HepG2 (cell line): ENCODE measurements around the gene BCAS3. TPM values are rescaled to one million over a fixed set of nuclear protein-coding genes. Genes with fewer than 3 reads are reported as not detected.

Source experiments
- ELF3 ChIP-seq: IDR thresholded peaks from 2 replicates; pipeline ENCODE4 v1.6.1; 2016; ENCODE audit warnings: missing genetic modification reagents, missing compliant biosample characterization
- KAT8 ChIP-seq: IDR thresholded peaks from 2 replicates; pipeline ENCODE4 v1.6.1; 2016; ENCODE audit warnings: missing genetic modification reagents, missing compliant biosample characterization
- TBX3 ChIP-seq: fragments of 450-650 bp; IDR thresholded peaks from 2 replicates; pipeline ENCODE4 v1.6.1; 2017; ENCODE audit warnings: antibody characterized with exemption, mild to moderate bottlenecking, inconsistent platforms, borderline replicate concordance
- YEATS2 ChIP-seq: sonication (generic); formaldehyde crosslinking; IDR thresholded peaks from 2 replicates; pipeline ENCODE4 v1.4.0; 2020; ENCODE audit warnings: missing genetic modification reagents, borderline replicate concordance
- ZNF17 ChIP-seq: sonication (generic); formaldehyde crosslinking; IDR thresholded peaks from 2 replicates; pipeline ENCODE4 v1.5.0; 2020; ENCODE audit warnings: mild to moderate bottlenecking, missing genetic modification reagents
- ZNF431 ChIP-seq: sonication (generic); formaldehyde crosslinking; IDR thresholded peaks from 2 replicates; pipeline ENCODE4 v1.9.0; 2022; ENCODE audit warnings: missing genetic modification reagents, low read depth, mild to moderate bottlenecking, borderline replicate concordance
- ZNF446 ChIP-seq: sonication (generic); formaldehyde crosslinking; IDR thresholded peaks from 2 replicates; pipeline ENCODE4 v1.5.0; 2020; ENCODE audit warnings: mild to moderate bottlenecking, missing genetic modification reagents
- ZNF615 ChIP-seq: sonication (generic); formaldehyde crosslinking; IDR thresholded peaks from 2 replicates; pipeline ENCODE4 v1.5.0; 2020; ENCODE audit warnings: mild to moderate bottlenecking, missing genetic modification reagents, borderline replicate concordance
- ZNF7 ChIP-seq: IDR thresholded peaks from 2 replicates; pipeline ENCODE4 v1.6.1; 2016; ENCODE audit warnings: missing biosample characterization, missing genetic modification reagents
- ZNF766 ChIP-seq: sonication (generic); formaldehyde crosslinking; IDR thresholded peaks from 2 replicates; pipeline ENCODE4 v1.5.0; 2020; ENCODE audit warnings: missing genetic modification reagents, borderline replicate concordance
- ZNF841 ChIP-seq: sonication (generic); formaldehyde crosslinking; IDR thresholded peaks from 2 replicates; pipeline ENCODE4 v1.8.1; 2023; ENCODE audit warnings: missing genetic modification reagents, borderline replicate concordance
- polyA plus RNA-seq, 8 experiments: library from polyadenylated mRNA; depleted of rRNA in 3 of 8; stranded (reverse) in 7 of 8; unstranded in 1 of 8; fragments of >200 nt; fragmentation: Illumina TruSeq in 4 of 8; extraction: Trizol in 4 of 8; gene quantifications; 2 replicates each; pipeline versions ENCODE4 v1.2.1 to v1.2.3, GENCODE V29; 2011 to 2016; ENCODE audit warnings: low read depth in 4 of 8, missing spikeins in 1 of 8, mixed read lengths in 1 of 8; ENCODE audit not compliant: insufficient read depth in 1 of 8
- total RNA-seq, 5 experiments: library from RNA; depleted of rRNA; stranded (reverse); fragments of >200 nt; fragmentation: Illumina TruSeq; extraction: Trizol; gene quantifications; 2 replicates each; pipeline ENCODE4 v1.2.3, GENCODE V29; 2016; ENCODE audit warnings: low read depth in 1 of 5
- TF ChIP-seq, protein P1 (sequence below): sonication (generic); formaldehyde crosslinking; IDR thresholded peaks from 2 replicates; pipeline ENCODE4 v1.4.0; 2020; ENCODE audit warnings: missing genetic modification reagents, borderline replicate concordance

The BCAS3 gene
- total and polyA plus RNA-seq, 2 of the 13 experiments (the other 11 are each of a cell fraction or from before 2014, with no cell fraction given) = 10.7 to 11.2 TPM

DNA sequence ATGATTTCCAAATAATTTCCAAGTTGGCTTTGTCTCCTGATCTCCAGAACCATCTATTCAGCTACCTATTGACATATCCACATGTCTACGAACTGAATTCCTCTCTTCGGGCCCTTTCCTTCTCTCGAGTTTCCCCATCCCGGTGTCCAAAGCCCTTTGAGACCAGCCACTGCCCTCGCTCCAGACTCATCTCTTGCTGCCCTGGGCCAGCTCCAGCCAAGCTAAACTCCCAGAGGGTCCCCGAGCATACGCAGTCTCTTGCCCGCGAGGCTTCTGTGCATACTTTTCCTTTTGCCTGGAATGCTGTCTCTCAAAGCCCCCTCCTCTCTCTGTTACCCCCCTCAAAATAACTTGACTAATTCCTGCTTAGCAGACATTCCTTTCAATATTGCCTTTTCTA is 694.8 kb downstream of the BCAS3 start (continued):
- TF ChIP-seq YEATS2 (CRISPR knock-in tag) (no peak), KAT8 (CRISPR knock-in tag) (no peak), ZNF431 (CRISPR knock-in tag) (no peak), ZNF841 (no peak), ZNF7 (no peak), ELF3 (CRISPR knock-in tag) (no peak), ZNF17 (CRISPR knock-in tag) (no peak), TBX3 (no peak), ZNF766 (no peak), ZNF615 (CRISPR knock-in tag) (no peak), ZNF446 (CRISPR knock-in tag) (no peak)
- TF ChIP-seq, protein P1, sequence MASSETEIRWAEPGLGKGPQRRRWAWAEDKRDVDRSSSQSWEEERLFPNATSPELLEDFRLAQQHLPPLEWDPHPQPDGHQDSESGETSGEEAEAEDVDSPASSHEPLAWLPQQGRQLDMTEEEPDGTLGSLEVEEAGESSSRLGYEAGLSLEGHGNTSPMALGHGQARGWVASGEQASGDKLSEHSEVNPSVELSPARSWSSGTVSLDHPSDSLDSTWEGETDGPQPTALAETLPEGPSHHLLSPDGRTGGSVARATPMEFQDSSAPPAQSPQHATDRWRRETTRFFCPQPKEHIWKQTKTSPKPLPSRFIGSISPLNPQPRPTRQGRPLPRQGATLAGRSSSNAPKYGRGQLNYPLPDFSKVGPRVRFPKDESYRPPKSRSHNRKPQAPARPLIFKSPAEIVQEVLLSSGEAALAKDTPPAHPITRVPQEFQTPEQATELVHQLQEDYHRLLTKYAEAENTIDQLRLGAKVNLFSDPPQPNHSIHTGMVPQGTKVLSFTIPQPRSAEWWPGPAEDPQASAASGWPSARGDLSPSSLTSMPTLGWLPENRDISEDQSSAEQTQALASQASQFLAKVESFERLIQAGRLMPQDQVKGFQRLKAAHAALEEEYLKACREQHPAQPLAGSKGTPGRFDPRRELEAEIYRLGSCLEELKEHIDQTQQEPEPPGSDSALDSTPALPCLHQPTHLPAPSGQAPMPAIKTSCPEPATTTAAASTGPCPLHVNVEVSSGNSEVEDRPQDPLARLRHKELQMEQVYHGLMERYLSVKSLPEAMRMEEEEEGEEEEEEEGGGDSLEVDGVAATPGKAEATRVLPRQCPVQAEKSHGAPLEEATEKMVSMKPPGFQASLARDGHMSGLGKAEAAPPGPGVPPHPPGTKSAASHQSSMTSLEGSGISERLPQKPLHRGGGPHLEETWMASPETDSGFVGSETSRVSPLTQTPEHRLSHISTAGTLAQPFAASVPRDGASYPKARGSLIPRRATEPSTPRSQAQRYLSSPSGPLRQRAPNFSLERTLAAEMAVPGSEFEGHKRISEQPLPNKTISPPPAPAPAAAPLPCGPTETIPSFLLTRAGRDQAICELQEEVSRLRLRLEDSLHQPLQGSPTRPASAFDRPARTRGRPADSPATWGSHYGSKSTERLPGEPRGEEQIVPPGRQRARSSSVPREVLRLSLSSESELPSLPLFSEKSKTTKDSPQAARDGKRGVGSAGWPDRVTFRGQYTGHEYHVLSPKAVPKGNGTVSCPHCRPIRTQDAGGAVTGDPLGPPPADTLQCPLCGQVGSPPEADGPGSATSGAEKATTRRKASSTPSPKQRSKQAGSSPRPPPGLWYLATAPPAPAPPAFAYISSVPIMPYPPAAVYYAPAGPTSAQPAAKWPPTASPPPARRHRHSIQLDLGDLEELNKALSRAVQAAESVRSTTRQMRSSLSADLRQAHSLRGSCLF (CRISPR knock-in tag) = no peak
